Caco-2 (cell line): ENCODE data around the gene CACNA1C. TPM values are rescaled to one million over a fixed set of nuclear protein-coding genes. Genes with fewer than 3 reads are reported as not detected.

ENCODE experiments used
- BruUV-seq: library from RNA; stranded (reverse); fragments of 400-500 nt; replicated peaks from 2 replicates; lab custom pipeline; 2021; lab: Mats Ljungman, UMichigan
- CTCF ChIA-PET: fragments of 300-600 bp; sonication (Branson Sonifier 250); formaldehyde crosslinking; loops from one replicate; lab custom pipeline; 2022; ENCODE audit warnings: antibody characterized with exemption; lab: Charles Lee
- POLR2A ChIA-PET: fragments of 300-600 bp; sonication (Branson Sonifier 250); formaldehyde crosslinking; loops from one replicate; lab custom pipeline; 2022; ENCODE audit warnings: antibody characterized with exemption; lab: Charles Lee
- DNase-seq, 2 experiments: peaks; one replicate each; pipeline versions ENCODE4 v3.0.0 to v3.0.0-alpha.2; 2020 to 2022
- H3K27me3 ChIP-seq: replicated peaks from 2 replicates; pipeline ENCODE4 v1.6.0; 2011; ENCODE audit warnings: low read length; ENCODE audit not compliant: control insufficient read depth, insufficient read depth
- H3K36me3 ChIP-seq: 2 replicates; pipeline ENCODE4 v1.5.1; 2011; ENCODE audit warnings: low read length; ENCODE audit not compliant: control insufficient read depth, insufficient read depth
- H3K4me1 ChIP-seq: fragments of 250-450 bp; sonication (Bioruptor Pico); 2 replicates; pipeline ENCODE4 v1.5.1; 2020; ENCODE audit warnings: mild to moderate bottlenecking
- H3K4me3 ChIP-seq: 2 replicates; pipeline ENCODE4 v1.5.1; 2011; ENCODE audit warnings: low read depth, mild to moderate bottlenecking, control low read depth, low read length
- H3K9me3 ChIP-seq: fragments of 250-450 bp; sonication (Bioruptor Pico); 2 replicates; pipeline ENCODE4 v1.5.1; 2020; ENCODE audit warnings: mild to moderate bottlenecking, moderate library complexity
- H3K27ac Mint-ChIP-seq: one replicate; pipeline ENCODE4 v1.8.0; 2022; ENCODE audit warnings: mixed read lengths; ENCODE audit not compliant: unreplicated experiment
- H3K27me3 Mint-ChIP-seq: one replicate; pipeline ENCODE4 v1.8.0; 2022; ENCODE audit warnings: mixed read lengths; ENCODE audit not compliant: insufficient read depth, unreplicated experiment
- H3K36me3 Mint-ChIP-seq: one replicate; pipeline ENCODE4 v1.8.0; 2022; ENCODE audit warnings: mild to moderate bottlenecking, mixed read lengths; ENCODE audit not compliant: insufficient read depth, unreplicated experiment
- H3K4me1 Mint-ChIP-seq: one replicate; pipeline ENCODE4 v1.8.0; 2022; ENCODE audit warnings: low read depth, mixed read lengths; ENCODE audit not compliant: unreplicated experiment
- H3K4me3 Mint-ChIP-seq: one replicate; pipeline ENCODE4 v1.8.0; 2022; ENCODE audit warnings: mild to moderate bottlenecking, moderate library complexity, mixed read lengths; ENCODE audit not compliant: unreplicated experiment
- H3K9me3 Mint-ChIP-seq: one replicate; pipeline ENCODE4 v1.8.0; 2022; ENCODE audit warnings: mixed read lengths; ENCODE audit not compliant: unreplicated experiment
- intact Hi-C: fragments of 100-400 bp; cut with micrococcal nuclease; formaldehyde crosslinking; loops from one replicate; pipeline ENCODE4 v1.10.0; 2022; ENCODE audit not compliant: unreplicated experiment
- total RNA-seq: library from RNA; stranded (reverse); gene quantifications from 2 replicates; pipeline ENCODE4 v1.2.3, GENCODE V29; 2022
- TF ChIP-seq, protein P1 (sequence below), 2 experiments: fragments of 200-600 bp in 1 of 2; IDR thresholded peaks; 1 replicate in 1 of 2; 2 replicates in 1 of 2; pipeline versions ENCODE4 v1.5.1 to v1.8.0; 2011 to 2022; ENCODE audit warnings: antibody characterized with exemption in 1 of 2, control low read depth in 1 of 2, inconsistent platforms in 1 of 2, low read depth in 1 of 2, low read length in 1 of 2, mild to moderate bottlenecking in 1 of 2, moderate library complexity in 1 of 2; ENCODE audit not compliant: insufficient read depth in 1 of 2, severe bottlenecking in 1 of 2, unreplicated experiment in 1 of 2

CACNA1C gene
- total RNA-seq, 1 experiment from 2014 or later, result not detected

DNA sequence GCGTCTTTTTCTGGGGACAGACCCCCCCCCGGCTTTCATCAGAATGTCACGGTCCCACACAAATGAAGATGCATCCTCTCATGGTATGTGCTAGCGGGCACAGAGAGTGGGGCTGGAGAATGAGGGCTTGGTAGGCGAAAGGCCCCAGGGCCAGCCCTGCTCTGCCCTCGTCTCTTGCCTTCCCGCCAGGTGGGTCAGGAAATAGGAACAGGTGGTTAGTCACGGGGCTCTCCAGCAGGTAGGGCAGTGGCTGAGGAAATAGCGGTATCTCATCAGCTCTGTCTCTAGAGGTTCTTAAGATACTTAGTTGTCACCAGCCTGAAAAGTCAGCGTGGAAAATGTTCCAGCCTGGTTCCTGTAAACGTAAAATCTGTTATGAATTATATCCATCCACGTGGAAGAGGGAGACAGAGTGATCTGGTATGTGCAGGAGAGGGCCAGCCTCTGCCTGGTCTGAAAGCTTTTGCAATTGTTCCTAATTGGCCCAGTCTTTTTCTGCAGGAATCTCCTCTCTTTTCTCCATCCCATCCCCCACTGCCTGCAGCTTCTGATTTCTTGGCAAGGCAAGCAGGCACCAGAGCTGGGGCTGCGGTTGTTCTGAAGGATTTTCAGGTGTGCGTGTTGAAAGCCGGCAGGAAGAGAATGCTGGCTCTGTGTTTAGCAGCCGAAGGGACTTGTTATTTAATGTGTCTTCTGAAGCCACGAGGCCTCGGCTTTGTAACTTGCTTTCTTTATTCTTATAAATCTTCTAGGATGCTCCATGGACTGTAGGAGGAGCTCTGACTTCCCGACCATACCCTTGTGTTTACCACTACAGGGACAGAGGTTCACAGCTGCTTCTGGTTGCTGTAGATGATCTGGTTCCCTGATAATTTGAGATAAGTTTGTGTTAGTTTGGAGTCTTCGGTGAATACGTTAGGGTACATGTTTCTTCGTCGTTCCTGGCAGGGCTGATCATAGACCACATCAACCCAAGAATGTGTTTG, 131.1 kb downstream of the CACNA1C start:
- ChIA-PET CTCF (interaction anchor here (1.2 kb wide), 1 partner anchor 99 kb away, joined by 7 read pairs; no protein-coding TSS in a partner anchor), POLR2A (interaction anchor here (0.6 kb wide), 2 partner anchors 22 to 177 kb away, joined by 3 to 5 read pairs; no protein-coding TSS in a partner anchor)
- intact Hi-C loops, result loop anchor here (1.0 to 5.0 kb wide), 2 partner anchors 98 to 107 kb away; no protein-coding TSS in a partner anchor

DNA sequence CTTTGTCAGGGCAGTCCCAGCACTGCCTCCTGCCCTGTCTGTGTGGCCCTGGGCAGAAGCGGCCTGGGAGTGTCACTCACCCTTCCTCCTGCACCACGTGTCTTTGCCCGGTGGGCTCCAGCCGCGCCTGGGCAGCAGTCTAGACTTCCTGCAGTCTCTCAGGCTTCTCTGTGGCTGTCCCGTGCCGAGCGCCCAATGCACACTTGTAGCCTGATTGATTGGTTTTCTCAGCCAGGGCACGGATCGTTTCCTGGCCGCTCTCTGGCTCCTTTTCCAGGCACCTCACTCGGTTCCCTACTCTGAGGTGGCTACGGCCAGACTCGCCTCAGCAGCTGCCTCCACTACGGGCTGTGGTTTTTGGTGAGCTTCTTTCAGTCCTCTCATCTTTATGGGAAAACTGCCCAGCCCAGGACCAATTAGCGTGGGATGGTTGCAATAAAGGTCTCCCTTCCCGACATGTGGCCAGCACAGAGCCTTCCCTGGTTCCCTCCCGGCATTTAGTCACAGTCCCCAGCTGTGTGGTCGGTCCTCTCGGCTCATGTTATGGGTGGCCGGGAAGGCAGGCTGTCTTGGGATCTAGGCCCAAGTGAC, 133.1 kb downstream of the CACNA1C start:
- no TSS peak for BruUV-seq

More for the DNA sequence above, 131.1 kb downstream of the CACNA1C start:
- no peak overlapping the region for H3K4me3 Mint-ChIP-seq
- DNase-seq, result no peak
- H3K27me3 Mint-ChIP-seq, result peaks cover 18% of the 10 kb centered on the region
- H3K27ac Mint-ChIP-seq, result no peak overlapping the region
- H3K4me1 Mint-ChIP-seq, result peaks cover 6% of the 10 kb centered on the region
- Histone ChIP-seq H3K4me3 (no peak overlapping the region), H3K36me3 (no peaks in the 10 kb centered on the region), H3K27me3 (peaks cover 1% of the 10 kb centered on the region), H3K4me1 (no peaks in the 10 kb centered on the region), H3K9me3 (no peaks in the 10 kb centered on the region)
- no peaks in the 10 kb centered on the region for H3K9me3 Mint-ChIP-seq
- TF ChIP-seq, protein P1, sequence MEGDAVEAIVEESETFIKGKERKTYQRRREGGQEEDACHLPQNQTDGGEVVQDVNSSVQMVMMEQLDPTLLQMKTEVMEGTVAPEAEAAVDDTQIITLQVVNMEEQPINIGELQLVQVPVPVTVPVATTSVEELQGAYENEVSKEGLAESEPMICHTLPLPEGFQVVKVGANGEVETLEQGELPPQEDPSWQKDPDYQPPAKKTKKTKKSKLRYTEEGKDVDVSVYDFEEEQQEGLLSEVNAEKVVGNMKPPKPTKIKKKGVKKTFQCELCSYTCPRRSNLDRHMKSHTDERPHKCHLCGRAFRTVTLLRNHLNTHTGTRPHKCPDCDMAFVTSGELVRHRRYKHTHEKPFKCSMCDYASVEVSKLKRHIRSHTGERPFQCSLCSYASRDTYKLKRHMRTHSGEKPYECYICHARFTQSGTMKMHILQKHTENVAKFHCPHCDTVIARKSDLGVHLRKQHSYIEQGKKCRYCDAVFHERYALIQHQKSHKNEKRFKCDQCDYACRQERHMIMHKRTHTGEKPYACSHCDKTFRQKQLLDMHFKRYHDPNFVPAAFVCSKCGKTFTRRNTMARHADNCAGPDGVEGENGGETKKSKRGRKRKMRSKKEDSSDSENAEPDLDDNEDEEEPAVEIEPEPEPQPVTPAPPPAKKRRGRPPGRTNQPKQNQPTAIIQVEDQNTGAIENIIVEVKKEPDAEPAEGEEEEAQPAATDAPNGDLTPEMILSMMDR (IDR thresholded peaks at IDR 0.05; ENCODE audit: insufficient read depth in 1 of 2, low read depth in 1 of 2, low read length in 1 of 2, severe bottlenecking in 1 of 2, unreplicated experiment in 1 of 2), result peak in 1 of 2 experiments; percentile 40
- no peaks in the 10 kb centered on the region for H3K36me3 Mint-ChIP-seq
- no TSS peak for BruUV-seq

More for the DNA sequence above, 133.1 kb downstream of the CACNA1C start:
- Histone ChIP-seq H3K36me3 (no peaks in the 10 kb centered on the region), H3K27me3 (peaks cover 1% of the 10 kb centered on the region; the same call in 1 of the 2 replicates), H3K9me3 (no peaks in the 10 kb centered on the region), H3K4me1 (no peaks in the 10 kb centered on the region), H3K4me3 (no peak overlapping the region)
- H3K36me3 Mint-ChIP-seq, result no peaks in the 10 kb centered on the region
- CTCF ChIA-PET, result no interaction called here
- intact Hi-C loops, result no loop called here
- no peaks in the 10 kb centered on the region for H3K9me3 Mint-ChIP-seq
- H3K4me3 Mint-ChIP-seq, result no peak overlapping the region
- H3K27me3 Mint-ChIP-seq, result peaks cover 17% of the 10 kb centered on the region
- POLR2A ChIA-PET, result no interaction called here
- DNase-seq, result no peak
- H3K27ac Mint-ChIP-seq, result no peak overlapping the region
- peaks cover 6% of the 10 kb centered on the region for H3K4me1 Mint-ChIP-seq
- TF ChIP-seq, protein P1 (IDR thresholded peaks at IDR 0.05; ENCODE audit: insufficient read depth in 1 of 2, low read depth in 1 of 2, low read length in 1 of 2, severe bottlenecking in 1 of 2, unreplicated experiment in 1 of 2), result no peak
